HL-60 (cell line): Measurements from ENCODE around the gene KRI1.

Experiments
- DNase-seq, 2 experiments: peaks; one replicate each; pipeline ENCODE4 v3.0.0-alpha.2; 2010 to 2020; ENCODE audit warnings: low read depth in 1 of 2, low spot score in 1 of 2
- H3K27ac ChIP-seq: fragments of 250-450 bp; sonication (Bioruptor Pico); replicated peaks from 2 replicates; pipeline ENCODE4 v1.5.1; 2020; ENCODE audit warnings: mild to moderate bottlenecking, moderate library complexity
- H3K27me3 ChIP-seq: fragments of 250-450 bp; sonication (Bioruptor Pico); 2 replicates; pipeline ENCODE4 v1.5.1; 2021; ENCODE audit warnings: mild to moderate bottlenecking, moderate library complexity; ENCODE audit not compliant: insufficient read depth, poor library complexity, severe bottlenecking
- H3K4me3 ChIP-seq: replicated peaks from 2 replicates; pipeline ENCODE4 v1.5.1; 2011; ENCODE audit warnings: mild to moderate bottlenecking, control low read depth, low read length; ENCODE audit not compliant: insufficient read depth
- GABPA ChIP-seq: IDR thresholded peaks from 2 replicates; pipeline ENCODE4 v1.6.1; 2012; ENCODE audit warnings: low read depth
- POLR2AphosphoS5 ChIP-seq: IDR thresholded peaks from 2 replicates; pipeline ENCODE4 v1.6.1; 2012; ENCODE audit warnings: low read depth
- REST ChIP-seq: IDR thresholded peaks from 2 replicates; pipeline ENCODE4 v1.6.1; 2012; ENCODE audit warnings: low read depth; ENCODE audit not compliant: insufficient replicate concordance
- SPI1 ChIP-seq: IDR thresholded peaks from 2 replicates; pipeline ENCODE4 v1.6.1; 2012; ENCODE audit warnings: low read depth, mild to moderate bottlenecking, borderline replicate concordance
- TF ChIP-seq, protein P1 (sequence below): IDR thresholded peaks from one replicate; pipeline ENCODE4 v1.5.1; 2011; ENCODE audit warnings: low read length, control low read depth, inconsistent platforms; ENCODE audit not compliant: insufficient read depth

The KRI1 gene

GRCh38 chr19:10583036-10583776 lies 17.4 kb upstream of the KRI1 start:
- TF ChIP-seq SPI1 (no peak), GABPA (no peak), POLR2AphosphoS5 (no peak), REST (no peak)
- peaks cover 5% of the 10 kb centered on the region for H3K27me3 ChIP-seq
- no peak overlapping the region for H3K4me3 ChIP-seq
- no peak overlapping the region for H3K27ac ChIP-seq
- no peak for DNase-seq

GRCh38 chr19:10582091-10582490 lies 16.3 kb upstream of the KRI1 start:
- no peak for TF ChIP-seq GABPA
- TF ChIP-seq, protein P1, sequence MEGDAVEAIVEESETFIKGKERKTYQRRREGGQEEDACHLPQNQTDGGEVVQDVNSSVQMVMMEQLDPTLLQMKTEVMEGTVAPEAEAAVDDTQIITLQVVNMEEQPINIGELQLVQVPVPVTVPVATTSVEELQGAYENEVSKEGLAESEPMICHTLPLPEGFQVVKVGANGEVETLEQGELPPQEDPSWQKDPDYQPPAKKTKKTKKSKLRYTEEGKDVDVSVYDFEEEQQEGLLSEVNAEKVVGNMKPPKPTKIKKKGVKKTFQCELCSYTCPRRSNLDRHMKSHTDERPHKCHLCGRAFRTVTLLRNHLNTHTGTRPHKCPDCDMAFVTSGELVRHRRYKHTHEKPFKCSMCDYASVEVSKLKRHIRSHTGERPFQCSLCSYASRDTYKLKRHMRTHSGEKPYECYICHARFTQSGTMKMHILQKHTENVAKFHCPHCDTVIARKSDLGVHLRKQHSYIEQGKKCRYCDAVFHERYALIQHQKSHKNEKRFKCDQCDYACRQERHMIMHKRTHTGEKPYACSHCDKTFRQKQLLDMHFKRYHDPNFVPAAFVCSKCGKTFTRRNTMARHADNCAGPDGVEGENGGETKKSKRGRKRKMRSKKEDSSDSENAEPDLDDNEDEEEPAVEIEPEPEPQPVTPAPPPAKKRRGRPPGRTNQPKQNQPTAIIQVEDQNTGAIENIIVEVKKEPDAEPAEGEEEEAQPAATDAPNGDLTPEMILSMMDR = no peak
- TF ChIP-seq SPI1 = no peak
- no peak for TF ChIP-seq POLR2AphosphoS5
- TF ChIP-seq REST = no peak
- Histone ChIP-seq H3K4me3 (no peak overlapping the region), H3K27me3 (no peaks in the 10 kb centered on the region), H3K27ac (no peak overlapping the region)
- DNase-seq = no peak

DNA sequence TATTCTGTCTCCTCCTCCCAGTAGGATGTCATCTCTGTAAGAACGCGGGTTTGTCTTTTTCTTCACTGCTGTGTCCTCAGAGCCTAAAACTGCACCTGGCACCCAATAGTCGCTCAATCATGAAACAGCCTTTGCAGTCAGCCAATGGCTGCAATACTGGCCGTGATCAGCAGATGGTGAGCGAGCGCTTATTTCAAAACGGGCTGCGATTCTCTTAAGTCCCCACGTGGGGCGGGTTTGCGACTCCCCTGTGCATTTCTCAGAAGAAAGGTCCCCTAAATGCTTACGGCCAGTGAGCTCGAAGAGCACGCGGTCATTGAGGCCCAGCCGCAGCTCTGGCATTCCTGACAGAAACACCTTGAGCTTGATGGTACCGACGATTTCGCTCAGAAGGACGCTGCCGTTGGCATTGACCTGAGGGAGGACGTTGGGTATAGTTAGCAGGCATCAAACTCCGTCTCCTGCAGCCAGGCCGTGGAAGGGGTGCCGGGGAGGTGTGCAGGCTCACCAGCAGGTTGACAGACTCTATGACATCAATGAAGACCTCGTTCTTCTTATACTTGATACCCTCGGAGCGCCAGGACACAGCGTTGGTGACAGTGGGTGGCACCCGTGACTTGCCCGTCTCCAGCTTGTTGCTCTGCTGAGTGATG lies 15.3 kb upstream of the KRI1 start:
- H3K27ac ChIP-seq = no peak overlapping the region
- no peaks in the 10 kb centered on the region for H3K27me3 ChIP-seq
- H3K4me3 ChIP-seq = no peak overlapping the region
- TF ChIP-seq SPI1 (no peak), POLR2AphosphoS5 (no peak), REST (no peak)
- TF ChIP-seq, protein P1 = peak; percentile 99
- peak in 1 of 2 experiments; percentile 90 for DNase-seq
